Measurements from ENCODE around the gene ARSB. TPM values are rescaled to one million over a fixed set of nuclear protein-coding genes. Genes with fewer than 3 reads are reported as not detected.

ARSB gene
- total RNA-seq, 1 experiment from 2014 or later: 19.4 TPM

Other genes starting within 250 kb of the ARSB start
- not detected in 2 replicates for gene DMGDH, start 84.4 kb upstream of the ARSB start, total RNA-seq (2014; rRNA removed; shearing (Covaris generic))
- gene BHMT2, start 84.5 kb upstream of the ARSB start, total RNA-seq (2014; rRNA removed; shearing (Covaris generic)): not detected in 2 replicates
- gene BHMT, start 126.5 kb upstream of the ARSB start, total RNA-seq (2014; rRNA removed; shearing (Covaris generic)): not detected in 2 replicates

Measured in M059J (cell line).